ENCODE results near the gene SCN4A. TPM values are rescaled to one million over a fixed set of nuclear protein-coding genes. Genes with fewer than 3 reads are reported as not detected.

The SCN4A gene
- total RNA-seq, 1 donor from 2014 or later, result not detected

GRCh38 chr17:63942309-63942985, 30.3 kb downstream of the SCN4A start:
- Mint-ChIP-seq H3K9me3 (ENCODE audit: unreplicated experiment) (no peaks in the 10 kb centered on the region), H3K4me3 (ENCODE audit: unreplicated experiment) (no peak overlapping the region), H3K4me1 (ENCODE audit: unreplicated experiment) (no peaks in the 10 kb centered on the region), H3K36me3 (ENCODE audit: unreplicated experiment) (no peaks in the 10 kb centered on the region), H3K27me3 (ENCODE audit: unreplicated experiment) (no peaks in the 10 kb centered on the region), H3K27ac (ENCODE audit: unreplicated experiment) (no peak overlapping the region)
- DNase-seq (ENCODE audit: extremely low spot score, unreplicated experiment), result no peak
- no peak for TF ChIP-seq CTCF (IDR thresholded peaks at IDR 0.05)

GRCh38 chr17:63941751-63942150, 31.0 kb downstream of the SCN4A start:
- no peaks in the 10 kb centered on the region for H3K4me1 Mint-ChIP-seq (ENCODE audit: unreplicated experiment)
- DNase-seq (ENCODE audit: extremely low spot score, unreplicated experiment), result no peak
- TF ChIP-seq CTCF (IDR thresholded peaks at IDR 0.05), result no peak
- H3K36me3 Mint-ChIP-seq (ENCODE audit: unreplicated experiment), result no peaks in the 10 kb centered on the region
- no peaks in the 10 kb centered on the region for H3K27me3 Mint-ChIP-seq (ENCODE audit: unreplicated experiment)
- no peaks in the 10 kb centered on the region for H3K9me3 Mint-ChIP-seq (ENCODE audit: unreplicated experiment)
- no peak overlapping the region for H3K27ac Mint-ChIP-seq (ENCODE audit: unreplicated experiment)
- H3K4me3 Mint-ChIP-seq (ENCODE audit: unreplicated experiment), result no peak overlapping the region

- no peak for TF ChIP-seq CTCF (IDR thresholded peaks at IDR 0.05)
- H3K4me1 Mint-ChIP-seq (ENCODE audit: unreplicated experiment), result no peaks in the 10 kb centered on the region
- no peaks in the 10 kb centered on the region for H3K9me3 Mint-ChIP-seq (ENCODE audit: unreplicated experiment)
- no peak overlapping the region for H3K27ac Mint-ChIP-seq (ENCODE audit: unreplicated experiment)
- H3K4me3 Mint-ChIP-seq (ENCODE audit: unreplicated experiment), result no peak overlapping the region
- DNase-seq (ENCODE audit: extremely low spot score, unreplicated experiment), result no peak
- H3K36me3 Mint-ChIP-seq (ENCODE audit: unreplicated experiment), result no peaks in the 10 kb centered on the region
- H3K27me3 Mint-ChIP-seq (ENCODE audit: unreplicated experiment), result peaks cover 3% of the 10 kb centered on the region
Measured at GRCh38 chr17:63941162-63941561, 31.6 kb downstream of the SCN4A start.

- H3K36me3 Mint-ChIP-seq (ENCODE audit: unreplicated experiment), result no peaks in the 10 kb centered on the region
Measured at GRCh38 chr17:63940584-63940983, 32.1 kb downstream of the SCN4A start.

GRCh38 chr17:63939884-63940283, 32.8 kb downstream of the SCN4A start:
- Mint-ChIP-seq H3K9me3 (ENCODE audit: unreplicated experiment) (no peaks in the 10 kb centered on the region), H3K36me3 (ENCODE audit: unreplicated experiment) (no peaks in the 10 kb centered on the region), H3K27ac (ENCODE audit: unreplicated experiment) (no peak overlapping the region), H3K4me3 (ENCODE audit: unreplicated experiment) (no peak overlapping the region), H3K27me3 (ENCODE audit: unreplicated experiment) (peaks cover 14% of the 10 kb centered on the region), H3K4me1 (ENCODE audit: unreplicated experiment) (no peaks in the 10 kb centered on the region)
- no peak for DNase-seq (ENCODE audit: extremely low spot score, unreplicated experiment)
- no peak for TF ChIP-seq CTCF (IDR thresholded peaks at IDR 0.05)

More at GRCh38 chr17:63940584-63940983, 32.1 kb downstream of the SCN4A start:
- DNase-seq (ENCODE audit: extremely low spot score, unreplicated experiment), result no peak
- no peak overlapping the region for H3K4me3 Mint-ChIP-seq (ENCODE audit: unreplicated experiment)
- H3K4me1 Mint-ChIP-seq (ENCODE audit: unreplicated experiment), result no peaks in the 10 kb centered on the region
- no peak overlapping the region for H3K27ac Mint-ChIP-seq (ENCODE audit: unreplicated experiment)
- H3K27me3 Mint-ChIP-seq (ENCODE audit: unreplicated experiment), result peaks cover 7% of the 10 kb centered on the region
- no peak for TF ChIP-seq CTCF (IDR thresholded peaks at IDR 0.05)
- no peaks in the 10 kb centered on the region for H3K9me3 Mint-ChIP-seq (ENCODE audit: unreplicated experiment)
